ENCODE data around the gene CAMK1D. TPM values are rescaled to one million over a fixed set of nuclear protein-coding genes. Genes with fewer than 3 reads are reported as not detected.

Gene CAMK1D
- total and polyA plus RNA-seq, 10 of the 15 experiments (the other 5 are each of a cell fraction or from before 2014, with no cell fraction given), result 2.1 to 35.5 (median 14.7) TPM

GRCh38 chr10:12603766-12604470, 254.6 kb downstream of the CAMK1D start:
- ChIA-PET CTCF (interaction anchor here (1.3 kb wide), 1 partner anchor 13 kb away, joined by 3 read pairs; no protein-coding TSS in a partner anchor), POLR2A (no interaction called here), RAD21 (ENCODE audit: unreplicated experiment) (no interaction called here), SMC1A (ENCODE audit: uncharacterized antibody, unreplicated experiment) (no interaction called here)
- Histone ChIP-seq H4K20me1 (ENCODE audit: control insufficient read depth, insufficient read depth) (no peaks in the 10 kb centered on the region), H3K4me3 (no peak overlapping the region), H3K4me1 (ENCODE audit: control insufficient read depth, insufficient read depth, low read length) (peaks cover 14% of the 10 kb centered on the region), H3K36me3 (ENCODE audit: control insufficient read depth in 2 of 2, insufficient read depth in 2 of 2, low read length in 1 of 2) (no peaks in the 10 kb centered on the region), H3K27ac (ENCODE audit: control insufficient read depth, insufficient read depth) (no peak overlapping the region), H3K27me3 (replicated peaks in 1 of 2; ENCODE audit: control insufficient read depth in 2 of 2, insufficient read depth in 2 of 2, low read length in 1 of 2) (no peaks in the 10 kb centered on the region), H3K79me2 (ENCODE audit: control insufficient read depth, insufficient read depth, low read length) (peaks cover 4% of the 10 kb centered on the region), H3K9ac (ENCODE audit: control insufficient read depth, insufficient read depth, low read length) (no peak overlapping the region), H2AFZ (ENCODE audit: control insufficient read depth, low read depth, low read length) (no peak overlapping the region), H3K9me3 (replicated peaks; ENCODE audit: control insufficient read depth, insufficient read depth, low read length) (no peaks in the 10 kb centered on the region), H3K4me2 (ENCODE audit: control insufficient read depth, insufficient read depth) (no peak overlapping the region)
- intact Hi-C loops (cut with micrococcal nuclease; ENCODE audit: unreplicated experiment) (no loop called here), in situ Hi-C loops (cut with MboI) (no loop called here)
- no peak for FAIRE-seq
- TF ChIP-seq NFYB (IDR thresholded peaks at IDR 0.05; ENCODE audit: insufficient read depth, low read depth, low read length) (no peak), STAT1 (conservative IDR thresholded peaks at IDR 0.05) (no peak), FOXK2 (IDR thresholded peaks at IDR 0.05) (no peak)
- 97% methylated on average over 11 of the region's 11 CpGs for WGBS (ENCODE audit: insufficient coverage, insufficient replicate concordance, low lambda C conversion rate, missing lambda C conversion rate)
- DNase-seq (ENCODE audit: low read depth, low spot score), result no peak
- no TSS peak for BruUV-seq (replicated peaks)
- no peak for ATAC-seq

GRCh38 chr10:12605580-12606405, 256.4 kb downstream of the CAMK1D start:
- POLR2A ChIA-PET, result interaction anchor here (1.0 kb wide), 1 partner anchor 25 kb away, joined by 4 read pairs; no protein-coding TSS in a partner anchor
- no TSS peak for BruUV-seq (replicated peaks)
- Histone ChIP-seq H3K27me3 (replicated peaks in 1 of 2; ENCODE audit: control insufficient read depth in 2 of 2, insufficient read depth in 2 of 2, low read length in 1 of 2) (no peaks in the 10 kb centered on the region), H3K4me3 (peak overlapping the region; percentile 62), H3K4me2 (ENCODE audit: control insufficient read depth, insufficient read depth) (peak overlapping the region; percentile 99), H3K27ac (ENCODE audit: control insufficient read depth, insufficient read depth) (peak overlapping the region; percentile 71), H2AFZ (ENCODE audit: control insufficient read depth, low read depth, low read length) (peak overlapping the region; percentile 92), H3K9me3 (replicated peaks; ENCODE audit: control insufficient read depth, insufficient read depth, low read length) (no peaks in the 10 kb centered on the region), H3K79me2 (ENCODE audit: control insufficient read depth, insufficient read depth, low read length) (peaks cover 4% of the 10 kb centered on the region), H3K4me1 (ENCODE audit: control insufficient read depth, insufficient read depth, low read length) (peaks cover 14% of the 10 kb centered on the region), H4K20me1 (ENCODE audit: control insufficient read depth, insufficient read depth) (no peaks in the 10 kb centered on the region), H3K36me3 (ENCODE audit: control insufficient read depth in 2 of 2, insufficient read depth in 2 of 2, low read length in 1 of 2) (no peaks in the 10 kb centered on the region), H3K9ac (ENCODE audit: control insufficient read depth, insufficient read depth, low read length) (peak overlapping the region; percentile 74)
- SMC1A ChIA-PET (ENCODE audit: uncharacterized antibody, unreplicated experiment), result interaction anchor here (0.8 to 1.1 kb wide), 4 partner anchors 8 to 58 kb away, joined by 3 to 6 read pairs (median 3); no protein-coding TSS in a partner anchor
- peak; percentile 92 for ATAC-seq
- WGBS (ENCODE audit: insufficient coverage, insufficient replicate concordance, low lambda C conversion rate, missing lambda C conversion rate), result 10% methylated on average over 27 of the region's 27 CpGs
- peak; percentile 73 for FAIRE-seq
- CTCF ChIA-PET, result interaction anchor here (1.0 kb wide), 1 partner anchor 105 kb away, joined by 3 read pairs; no protein-coding TSS in a partner anchor
- no peak for DNase-seq (ENCODE audit: low read depth, low spot score)
- in situ Hi-C loops (cut with MboI) (no loop called here), intact Hi-C loops (cut with micrococcal nuclease; ENCODE audit: unreplicated experiment) (no loop called here)
- RAD21 ChIA-PET (ENCODE audit: unreplicated experiment), result interaction anchor here (0.7 to 1.0 kb wide), 3 partner anchors 11 to 17 kb away, joined by 3 read pairs; no protein-coding TSS in a partner anchor
- TF ChIP-seq SMAD1 (IDR thresholded peaks at IDR 0.05; ENCODE audit: low read depth, partially characterized antibody) (no peak), IKZF2 (IDR thresholded peaks at IDR 0.05) (0 out of 4 replicates have a peak, but pooled peaks of 1 of the 2 experiments have one; percentile 10), BCL3 (IDR thresholded peaks at IDR 0.05; ENCODE audit: borderline replicate concordance, insufficient read depth, low read depth, low read length, poor library complexity, severe bottlenecking) (no peak), TAF1 (IDR thresholded peaks at IDR 0.05; ENCODE audit: borderline replicate concordance, low read depth, low read length) (peak; percentile 37; the same call in 1 of the 2 replicates), FOXK2 (IDR thresholded peaks at IDR 0.05) (peak; percentile 47; the same call in 1 of the 2 replicates), CHD4 (IDR thresholded peaks at IDR 0.05) (no peak), SMC3 (IDR thresholded peaks at IDR 0.05; ENCODE audit: borderline replicate concordance, low read length) (peak; percentile 21; the same call in 1 of the 2 replicates), LARP7 (IDR thresholded peaks at IDR 0.05) (no peak), IRF5 (IDR thresholded peaks at IDR 0.05; ENCODE audit: borderline replicate concordance) (no peak), YY1 (IDR thresholded peaks at IDR 0.05; ENCODE audit: low read depth, low read length) (0 out of 2 replicates have a peak, but pooled peaks have one; percentile 7)

All from GM12878 (cell line).